OCI-LY3 (cell line): ENCODE data around the gene CXCL16.

Experiments
- EZH2phosphoT487 ChIP-seq: fragments of 200-600 bp; shearing (Covaris generic); IDR thresholded peaks from 2 replicates; pipeline ENCODE4 v1.6.1; 2018; ENCODE audit warnings: antibody characterized with exemption, mixed run types, low read depth
- TF ChIP-seq, protein P1 (sequence below): fragments of 200-600, 300-600 bp; sonication (generic); IDR thresholded peaks from 2 replicates; pipeline ENCODE4 v1.5.1; 2014; ENCODE audit warnings: antibody characterized with exemption, low read length, low read depth

DNA sequence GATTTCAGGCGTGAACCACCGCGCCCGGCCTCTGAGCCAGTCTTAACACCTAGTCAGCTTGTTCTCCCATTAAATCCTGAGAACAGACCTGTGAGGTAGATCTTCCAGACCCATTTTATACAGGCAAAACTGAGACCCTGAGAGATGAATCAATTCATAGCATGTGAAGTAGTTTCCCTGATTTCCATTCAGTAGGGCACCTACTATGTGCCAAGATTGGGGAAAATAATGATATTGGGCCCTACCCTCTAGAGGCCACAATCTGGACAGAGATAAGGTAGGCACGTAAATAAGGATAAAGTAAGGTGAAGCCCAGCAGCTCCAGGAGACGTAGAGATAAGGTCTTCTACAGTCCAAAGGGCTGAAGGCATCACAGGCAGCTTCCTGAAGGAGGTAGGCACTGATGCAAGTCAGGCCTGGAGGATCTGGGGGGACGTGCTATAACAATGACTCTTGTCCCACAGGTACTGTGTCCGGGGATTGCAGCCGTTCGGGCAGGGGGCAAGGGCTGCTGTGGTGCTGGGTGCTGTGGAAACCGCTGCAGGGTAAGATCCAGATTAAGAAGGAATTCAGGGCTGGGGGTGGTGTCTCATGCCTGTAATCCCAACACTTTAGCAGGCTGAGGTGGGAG, 40.7 kb upstream of the CXCL16 start:
- TF ChIP-seq, protein P1, sequence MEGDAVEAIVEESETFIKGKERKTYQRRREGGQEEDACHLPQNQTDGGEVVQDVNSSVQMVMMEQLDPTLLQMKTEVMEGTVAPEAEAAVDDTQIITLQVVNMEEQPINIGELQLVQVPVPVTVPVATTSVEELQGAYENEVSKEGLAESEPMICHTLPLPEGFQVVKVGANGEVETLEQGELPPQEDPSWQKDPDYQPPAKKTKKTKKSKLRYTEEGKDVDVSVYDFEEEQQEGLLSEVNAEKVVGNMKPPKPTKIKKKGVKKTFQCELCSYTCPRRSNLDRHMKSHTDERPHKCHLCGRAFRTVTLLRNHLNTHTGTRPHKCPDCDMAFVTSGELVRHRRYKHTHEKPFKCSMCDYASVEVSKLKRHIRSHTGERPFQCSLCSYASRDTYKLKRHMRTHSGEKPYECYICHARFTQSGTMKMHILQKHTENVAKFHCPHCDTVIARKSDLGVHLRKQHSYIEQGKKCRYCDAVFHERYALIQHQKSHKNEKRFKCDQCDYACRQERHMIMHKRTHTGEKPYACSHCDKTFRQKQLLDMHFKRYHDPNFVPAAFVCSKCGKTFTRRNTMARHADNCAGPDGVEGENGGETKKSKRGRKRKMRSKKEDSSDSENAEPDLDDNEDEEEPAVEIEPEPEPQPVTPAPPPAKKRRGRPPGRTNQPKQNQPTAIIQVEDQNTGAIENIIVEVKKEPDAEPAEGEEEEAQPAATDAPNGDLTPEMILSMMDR: no peak
- no peak for TF ChIP-seq EZH2phosphoT487
